Peyer's patch (tissue), 4 donors: ENCODE measurements around the gene ERF. TPM values are rescaled to one million over a fixed set of nuclear protein-coding genes. Genes with fewer than 3 reads are reported as not detected.

ENCODE experiments used
- DNase-seq, 3 donors: peaks; one replicate each; pipeline ENCODE4 v3.0.0-alpha.2; 2017 to 2019
- H3K27ac ChIP-seq, 4 donors: fragments of 200-600 bp; sonication (generic); one replicate each; pipeline ENCODE4 v1.5.1; 2016 to 2019
- H3K27me3 ChIP-seq, 2 donors: fragments of 200-600 bp; sonication (generic); one replicate each; pipeline ENCODE4 v1.5.1; 2019
- H3K36me3 ChIP-seq, 3 donors: fragments of 200-600 bp; sonication (generic); one replicate each; pipeline ENCODE4 v1.5.1; 2016 to 2019
- H3K4me1 ChIP-seq, 4 donors: fragments of 200-600 bp; sonication (generic); one replicate each; pipeline ENCODE4 v1.5.1; 2016 to 2019
- H3K4me3 ChIP-seq, 4 donors: fragments of 200-600 bp; sonication (generic); 1 replicate in 3 of 4; 2 replicates in 1 of 4; pipeline ENCODE4 v1.5.1; 2016 to 2019; ENCODE audit warnings: mild to moderate bottlenecking in 1 of 4
- H3K9me3 ChIP-seq, 4 donors: fragments of 200-600 bp; sonication (generic); one replicate each; pipeline ENCODE4 v1.5.1; 2016 to 2019; ENCODE audit warnings: mild to moderate bottlenecking in 1 of 4
- CTCF ChIP-seq, 6 experiments: fragments of 450-650 bp in 4 of 6; fragments of 200-600 bp in 2 of 6; sonication (generic) in 1 of 6; IDR thresholded peaks; one replicate each; pipeline ENCODE4 v1.5.1; 2017 to 2019; ENCODE audit warnings: antibody characterized with exemption in 6 of 6, mild to moderate bottlenecking in 3 of 6, moderate library complexity in 1 of 6
- POLR2A ChIP-seq, 2 donors: fragments of 450-650 bp; IDR thresholded peaks; one replicate each; pipeline ENCODE4 v1.5.1; 2017; ENCODE audit warnings: antibody characterized with exemption in 2 of 2, mild to moderate bottlenecking in 2 of 2, moderate library complexity in 2 of 2
- total RNA-seq, 4 donors: library from RNA; depleted of rRNA; stranded (reverse); fragments of >200 nt; gene quantifications; one replicate each; pipeline ENCODE4 v1.1.0, GENCODE V29; 2016

ERF gene
- total RNA-seq, 4 donors from 2014 or later = 13.2 to 85.4 (median 49.3) TPM

- no peaks in the 10 kb centered on the region for H3K9me3 ChIP-seq
- H3K4me1 ChIP-seq = peaks cover 0 to 8% (median 0%) of the 10 kb centered on the region in 4 donors
- H3K4me3 ChIP-seq = no peak overlapping the region
- no peaks in the 10 kb centered on the region for H3K27me3 ChIP-seq
- peaks cover 0 to 76% (median 0%) of the 10 kb centered on the region in 3 donors for H3K36me3 ChIP-seq
- no peak for DNase-seq
- no peak overlapping the region for H3K27ac ChIP-seq
- TF ChIP-seq POLR2A (IDR thresholded peaks at IDR 0.05) (no peak), CTCF (IDR thresholded peaks at IDR 0.05) (no peak)
These were observed 38.0 kb upstream of the ERF start for GRCh38 chr19:42292963-42293362.

- Histone ChIP-seq H3K36me3 (peaks cover 0 to 83% (median 0%) of the 10 kb centered on the region in 3 donors), H3K27me3 (no peaks in the 10 kb centered on the region), H3K9me3 (no peaks in the 10 kb centered on the region), H3K4me3 (no peak overlapping the region), H3K27ac (no peak overlapping the region), H3K4me1 (peaks cover 0 to 8% (median 0%) of the 10 kb centered on the region in 4 donors)
- no peak for TF ChIP-seq CTCF (IDR thresholded peaks at IDR 0.05)
- TF ChIP-seq POLR2A (IDR thresholded peaks at IDR 0.05) = no peak
- no peak for DNase-seq
These were observed 37.4 kb upstream of the ERF start for GRCh38 chr19:42292042-42292960.

- no peak overlapping the region for H3K27ac ChIP-seq
- H3K9me3 ChIP-seq = no peaks in the 10 kb centered on the region
- H3K27me3 ChIP-seq = no peaks in the 10 kb centered on the region
- no peak overlapping the region for H3K4me3 ChIP-seq
- no peak for DNase-seq
- H3K4me1 ChIP-seq = peaks cover 0 to 14% (median 2%) of the 10 kb centered on the region in 4 donors
- TF ChIP-seq POLR2A (IDR thresholded peaks at IDR 0.05) = no peak
- TF ChIP-seq CTCF (IDR thresholded peaks at IDR 0.05) = no peak
- peaks cover 0 to 87% (median 0%) of the 10 kb centered on the region in 3 donors for H3K36me3 ChIP-seq
These were observed 36.5 kb upstream of the ERF start for GRCh38 chr19:42291435-42291810.

- TF ChIP-seq POLR2A (IDR thresholded peaks at IDR 0.05) = no peak
- TF ChIP-seq CTCF (IDR thresholded peaks at IDR 0.05) = peak; percentile 30 to 69 (median 48)
- Histone ChIP-seq H3K27ac (no peak overlapping the region), H3K4me3 (no peak overlapping the region), H3K9me3 (no peaks in the 10 kb centered on the region), H3K4me1 (peaks cover 0 to 20% (median 7%) of the 10 kb centered on the region in 4 donors), H3K27me3 (no peaks in the 10 kb centered on the region), H3K36me3 (peaks cover 0 to 87% (median 0%) of the 10 kb centered on the region in 3 donors)
- DNase-seq = peak in 2 of 3 donors; percentile 71 to 75
These were observed 35.9 kb upstream of the ERF start for GRCh38 chr19:42290523-42291434.

GRCh38 chr19:42290136-42290522 is 35.2 kb upstream of the ERF start:
- H3K27ac ChIP-seq = no peak overlapping the region
- TF ChIP-seq POLR2A (IDR thresholded peaks at IDR 0.05) (no peak), CTCF (IDR thresholded peaks at IDR 0.05) (no peak)
- no peaks in the 10 kb centered on the region for H3K27me3 ChIP-seq
- no peaks in the 10 kb centered on the region for H3K9me3 ChIP-seq
- peaks cover 0 to 85% (median 0%) of the 10 kb centered on the region in 3 donors for H3K36me3 ChIP-seq
- no peak for DNase-seq
- peaks cover 0 to 27% (median 12%) of the 10 kb centered on the region in 4 donors for H3K4me1 ChIP-seq
- no peak overlapping the region for H3K4me3 ChIP-seq
